Measurements from ENCODE around the gene FBXO15. TPM values are rescaled to one million over a fixed set of nuclear protein-coding genes. Genes with fewer than 3 reads are reported as not detected.

Gene FBXO15
- total and polyA plus RNA-seq, 9 donors, result 0.50 to 1.8 (median 0.89) TPM

DNA sequence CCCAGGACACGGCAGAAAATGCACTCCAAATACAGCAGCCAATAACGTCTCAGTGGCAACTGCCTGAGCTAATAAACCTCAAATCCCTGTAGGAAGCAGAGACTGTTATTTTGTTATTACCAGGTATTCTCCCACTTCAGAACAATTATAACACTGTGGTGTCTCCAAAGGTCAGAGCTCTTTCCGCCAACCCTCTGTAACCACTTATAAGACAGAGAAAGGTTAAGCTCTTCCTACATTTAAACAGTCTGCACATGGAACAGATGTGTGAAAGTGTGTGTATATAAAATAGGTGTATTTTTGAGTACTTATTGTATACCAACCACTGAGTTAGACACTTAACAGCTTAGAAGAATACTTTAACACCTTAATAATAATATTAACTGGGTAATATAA, 64.1 kb downstream of the FBXO15 start:
- no peaks in the 10 kb centered on the region for H3K36me3 ChIP-seq (ENCODE audit: control insufficient read depth, insufficient read depth, low read length)
- H3K4me1 ChIP-seq (ENCODE audit: control insufficient read depth, insufficient read depth, low read length), result no peaks in the 10 kb centered on the region
- WGBS (ENCODE audit: insufficient coverage), result no CpG with 5 or more reads among the region's 3 CpGs
- no peak overlapping the region for H3K27ac ChIP-seq (ENCODE audit: low read length)
- H3K27me3 ChIP-seq (ENCODE audit: control insufficient read depth, insufficient read depth, low read length), result no peaks in the 10 kb centered on the region
- H3K4me3 ChIP-seq (ENCODE audit: low read length), result no peak overlapping the region
- no peaks in the 10 kb centered on the region for H3K9me3 ChIP-seq (replicated peaks; ENCODE audit: control insufficient read depth, low read depth, low read length)
- no peak for DNase-seq

GRCh38 chr18:74082742-74083556, 64.7 kb downstream of the FBXO15 start:
- H3K27ac ChIP-seq (ENCODE audit: low read length), result no peak overlapping the region
- no peak for DNase-seq

DNA sequence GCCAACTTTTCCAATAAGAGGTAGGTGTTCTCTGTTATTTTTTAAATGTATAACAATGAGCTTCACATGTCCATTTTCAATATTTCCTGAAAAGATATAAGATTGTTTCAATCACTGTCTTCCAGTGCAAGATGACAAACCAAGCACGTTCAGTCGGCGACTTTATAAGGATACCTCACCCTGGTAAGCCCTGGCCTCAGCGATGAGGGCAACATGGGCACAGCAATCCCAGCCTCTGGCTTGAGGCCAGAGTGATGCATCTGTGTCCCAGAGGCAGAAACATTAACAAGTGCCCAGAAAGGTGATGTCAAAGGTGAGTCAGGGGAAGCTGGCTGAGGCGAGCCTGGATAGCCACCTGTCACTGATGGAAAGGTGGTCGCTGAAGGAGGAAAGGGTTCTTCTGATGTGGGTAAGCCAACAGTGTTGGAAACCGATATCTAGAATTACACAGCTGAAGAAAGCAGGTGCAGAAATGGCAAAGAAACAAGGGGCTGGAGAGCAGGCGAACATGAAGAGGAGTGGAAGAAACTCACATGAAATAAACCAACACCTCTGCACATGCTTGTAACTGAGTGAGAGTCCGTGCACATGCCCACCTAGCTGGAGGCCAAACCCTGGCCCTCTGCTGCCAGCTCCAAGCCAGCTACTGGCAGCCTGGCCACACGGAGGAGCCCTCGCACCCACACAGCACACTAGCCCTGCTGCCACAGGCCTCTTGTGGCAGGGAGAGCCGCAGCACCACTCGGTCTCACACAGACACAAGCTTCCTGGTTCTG, 65.5 kb downstream of the FBXO15 start:
- Histone ChIP-seq H3K9me3 (replicated peaks; ENCODE audit: control insufficient read depth, low read depth, low read length) (no peaks in the 10 kb centered on the region), H3K27me3 (ENCODE audit: control insufficient read depth, insufficient read depth, low read length) (no peaks in the 10 kb centered on the region), H3K27ac (ENCODE audit: low read length) (no peak overlapping the region), H3K36me3 (ENCODE audit: control insufficient read depth, insufficient read depth, low read length) (no peaks in the 10 kb centered on the region), H3K4me3 (ENCODE audit: low read length) (no peak overlapping the region), H3K4me1 (ENCODE audit: control insufficient read depth, insufficient read depth, low read length) (no peaks in the 10 kb centered on the region)
- WGBS (ENCODE audit: insufficient coverage), result 51% methylated on average over 11 of the region's 13 CpGs
- DNase-seq, result no peak

More at GRCh38 chr18:74082742-74083556, 64.7 kb downstream of the FBXO15 start:
- Histone ChIP-seq H3K9me3 (replicated peaks; ENCODE audit: control insufficient read depth, low read depth, low read length) (no peaks in the 10 kb centered on the region), H3K4me3 (ENCODE audit: low read length) (no peak overlapping the region), H3K27me3 (ENCODE audit: control insufficient read depth, insufficient read depth, low read length) (no peaks in the 10 kb centered on the region), H3K4me1 (ENCODE audit: control insufficient read depth, insufficient read depth, low read length) (no peaks in the 10 kb centered on the region), H3K36me3 (ENCODE audit: control insufficient read depth, insufficient read depth, low read length) (no peaks in the 10 kb centered on the region)
- WGBS (ENCODE audit: insufficient coverage), result 28% methylated on average over 10 of the region's 18 CpGs

GRCh38 chr18:74078257-74078656, 69.4 kb downstream of the FBXO15 start:
- Histone ChIP-seq H3K4me1 (ENCODE audit: control insufficient read depth, insufficient read depth, low read length) (no peaks in the 10 kb centered on the region), H3K9me3 (replicated peaks; ENCODE audit: control insufficient read depth, low read depth, low read length) (no peaks in the 10 kb centered on the region), H3K27ac (ENCODE audit: low read length) (no peak overlapping the region), H3K36me3 (ENCODE audit: control insufficient read depth, insufficient read depth, low read length) (no peaks in the 10 kb centered on the region), H3K27me3 (ENCODE audit: control insufficient read depth, insufficient read depth, low read length) (no peaks in the 10 kb centered on the region), H3K4me3 (ENCODE audit: low read length) (no peak overlapping the region)
- DNase-seq, result no peak
- WGBS (ENCODE audit: insufficient coverage), result 86% methylated on average over 9 of the region's 9 CpGs

GRCh38 chr18:74074668-74075564, 72.7 kb downstream of the FBXO15 start:
- DNase-seq, result no peak
- H3K9me3 ChIP-seq (replicated peaks; ENCODE audit: control insufficient read depth, low read depth, low read length), result no peaks in the 10 kb centered on the region
- H3K27ac ChIP-seq (ENCODE audit: low read length), result no peak overlapping the region
- no peak overlapping the region for H3K4me3 ChIP-seq (ENCODE audit: low read length)
- H3K27me3 ChIP-seq (ENCODE audit: control insufficient read depth, insufficient read depth, low read length), result no peaks in the 10 kb centered on the region
- no peaks in the 10 kb centered on the region for H3K36me3 ChIP-seq (ENCODE audit: control insufficient read depth, insufficient read depth, low read length)
- no peaks in the 10 kb centered on the region for H3K4me1 ChIP-seq (ENCODE audit: control insufficient read depth, insufficient read depth, low read length)
- WGBS (ENCODE audit: insufficient coverage), result 81% methylated on average over 11 of the region's 17 CpGs

GRCh38 chr18:74073957-74074667, 73.5 kb downstream of the FBXO15 start:
- Histone ChIP-seq H3K27ac (ENCODE audit: low read length) (no peak overlapping the region), H3K36me3 (ENCODE audit: control insufficient read depth, insufficient read depth, low read length) (no peaks in the 10 kb centered on the region), H3K4me3 (ENCODE audit: low read length) (no peak overlapping the region), H3K27me3 (ENCODE audit: control insufficient read depth, insufficient read depth, low read length) (no peaks in the 10 kb centered on the region), H3K9me3 (replicated peaks; ENCODE audit: control insufficient read depth, low read depth, low read length) (no peaks in the 10 kb centered on the region), H3K4me1 (ENCODE audit: control insufficient read depth, insufficient read depth, low read length) (no peaks in the 10 kb centered on the region)
- WGBS (ENCODE audit: insufficient coverage), result 80% methylated on average over 10 of the region's 10 CpGs
- no peak for DNase-seq

GRCh38 chr18:74069178-74070050, 78.2 kb downstream of the FBXO15 start:
- 79% methylated on average over 5 of the region's 13 CpGs for WGBS (ENCODE audit: insufficient coverage)
- DNase-seq, result no peak
- no peak overlapping the region for H3K4me3 ChIP-seq (ENCODE audit: low read length)

GRCh38 chr18:74068296-74068695, 79.3 kb downstream of the FBXO15 start:
- Histone ChIP-seq H3K4me3 (ENCODE audit: low read length) (no peak overlapping the region), H3K27ac (ENCODE audit: low read length) (no peak overlapping the region), H3K9me3 (replicated peaks; ENCODE audit: control insufficient read depth, low read depth, low read length) (no peaks in the 10 kb centered on the region), H3K27me3 (ENCODE audit: control insufficient read depth, insufficient read depth, low read length) (no peaks in the 10 kb centered on the region), H3K36me3 (ENCODE audit: control insufficient read depth, insufficient read depth, low read length) (no peaks in the 10 kb centered on the region), H3K4me1 (ENCODE audit: control insufficient read depth, insufficient read depth, low read length) (no peaks in the 10 kb centered on the region)
- no peak for DNase-seq
- 78% methylated on average over 3 of the region's 3 CpGs for WGBS (ENCODE audit: insufficient coverage)

More at GRCh38 chr18:74069178-74070050, 78.2 kb downstream of the FBXO15 start:
- no peaks in the 10 kb centered on the region for H3K9me3 ChIP-seq (replicated peaks; ENCODE audit: control insufficient read depth, low read depth, low read length)
- H3K27ac ChIP-seq (ENCODE audit: low read length), result no peak overlapping the region
- no peaks in the 10 kb centered on the region for H3K36me3 ChIP-seq (ENCODE audit: control insufficient read depth, insufficient read depth, low read length)
- no peaks in the 10 kb centered on the region for H3K27me3 ChIP-seq (ENCODE audit: control insufficient read depth, insufficient read depth, low read length)
- no peaks in the 10 kb centered on the region for H3K4me1 ChIP-seq (ENCODE audit: control insufficient read depth, insufficient read depth, low read length)

DNA sequence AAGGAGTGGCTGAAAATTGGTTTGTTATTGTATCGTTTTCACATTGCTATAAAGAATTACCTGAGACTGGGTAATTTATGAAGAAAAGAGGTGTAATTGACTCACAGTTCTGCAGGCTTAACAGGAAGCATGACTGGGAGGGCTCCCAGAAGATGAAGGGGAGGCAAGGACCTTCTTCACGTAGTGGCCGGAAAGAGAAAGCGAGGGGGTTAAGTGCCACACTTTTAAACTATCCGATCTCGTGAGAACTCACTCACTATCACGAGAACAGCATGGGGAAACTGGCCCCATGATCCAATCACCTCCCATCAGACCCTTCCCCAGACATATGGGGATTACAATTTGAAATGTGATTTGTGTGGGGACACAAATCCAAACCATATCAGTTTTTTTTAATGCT, 81.6 kb downstream of the FBXO15 start:
- DNase-seq, result no peak
- Histone ChIP-seq H3K36me3 (ENCODE audit: control insufficient read depth, insufficient read depth, low read length) (no peaks in the 10 kb centered on the region), H3K9me3 (replicated peaks; ENCODE audit: control insufficient read depth, low read depth, low read length) (no peaks in the 10 kb centered on the region), H3K27ac (ENCODE audit: low read length) (no peak overlapping the region), H3K4me3 (ENCODE audit: low read length) (no peak overlapping the region), H3K4me1 (ENCODE audit: control insufficient read depth, insufficient read depth, low read length) (no peaks in the 10 kb centered on the region), H3K27me3 (ENCODE audit: control insufficient read depth, insufficient read depth, low read length) (no peaks in the 10 kb centered on the region)
- WGBS (ENCODE audit: insufficient coverage), result no CpG with 5 or more reads among the region's 7 CpGs

Data from muscle of leg (tissue), 11 donors.